Stimulated activated CD8-positive, alpha-beta memory T cell treated with anti-CD3 and anti-CD28 coated beads, Interleukin-12 subunit alpha, Interleukin-12 subunit beta, amount 100 ng/mL, for 1 hour (primary cell): ENCODE measurements around the gene MEIS2.

ENCODE experiments used
- DNase-seq: peaks from one replicate; pipeline ENCODE4 v3.0.0-alpha.2; 2020; ENCODE audit warnings: low read depth

The MEIS2 gene

DNA sequence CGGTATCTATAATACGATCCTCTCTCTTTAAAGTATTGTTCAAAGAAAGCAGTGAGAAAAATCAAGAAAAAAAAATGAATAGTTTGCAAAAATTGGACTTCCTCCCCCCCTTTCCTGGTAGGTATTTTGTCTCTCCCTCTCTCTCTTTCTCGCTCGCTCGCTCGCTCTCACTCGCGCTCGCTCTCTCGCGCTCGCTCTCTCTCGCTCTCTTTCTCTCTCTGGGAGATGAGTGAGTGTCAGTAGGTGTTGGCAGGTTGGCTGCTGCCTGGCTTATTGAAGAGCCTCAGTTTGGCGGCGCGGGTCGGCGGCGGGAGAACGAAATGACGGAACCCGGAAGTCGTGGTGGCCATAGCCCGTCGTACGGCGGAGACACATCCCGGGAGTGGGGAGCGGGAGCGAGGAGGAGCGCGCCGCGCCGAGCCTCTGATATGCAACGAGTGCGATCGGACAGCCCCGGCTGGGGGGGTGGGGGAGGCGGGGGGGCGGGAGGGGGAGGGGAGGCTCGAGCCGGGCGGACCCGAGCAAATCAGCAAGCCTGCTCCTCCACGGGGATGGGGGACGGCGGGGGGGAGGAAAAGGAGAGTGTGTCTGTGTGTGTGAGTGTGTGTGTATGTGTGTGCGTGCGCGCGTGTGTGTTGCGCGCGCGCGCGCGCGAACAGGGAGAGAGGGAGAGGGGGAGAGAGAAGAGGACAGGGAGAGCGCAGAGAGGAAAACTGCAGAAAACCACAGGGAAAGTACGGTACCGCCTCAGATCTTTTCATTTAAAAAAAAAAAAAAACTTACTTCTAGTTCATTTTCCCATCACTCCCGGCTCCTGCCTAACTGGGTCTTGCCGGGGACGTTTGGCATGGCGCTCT is at the start of gene MEIS2:
MEIS2 (minus strand) TSS at position 441 of the 857 bp plus-strand sequence. CDS start 1,083 bp downstream, outside the sequence.
- DNase-seq, result no peak

DNA sequence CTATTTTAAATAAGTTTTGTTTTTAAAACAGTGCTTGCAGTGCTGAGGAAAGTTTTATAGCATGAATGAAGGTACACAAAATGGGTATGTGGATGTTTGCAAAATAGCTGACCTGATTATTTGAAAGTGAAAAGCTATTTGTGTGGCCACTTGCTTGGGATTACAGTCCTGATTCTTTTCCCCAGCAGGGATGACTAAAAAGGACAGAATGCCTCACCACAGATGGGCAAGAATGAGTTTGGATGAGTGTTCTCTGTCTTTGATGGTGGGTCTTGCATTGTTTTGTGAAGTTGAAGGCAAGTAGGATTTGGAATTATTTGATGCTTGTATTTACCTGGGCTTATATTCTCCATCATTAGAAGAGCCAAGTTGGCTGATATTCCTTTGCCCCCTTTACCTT is 48.8 kb upstream of the MEIS2 start:
- no peak for DNase-seq

DNA sequence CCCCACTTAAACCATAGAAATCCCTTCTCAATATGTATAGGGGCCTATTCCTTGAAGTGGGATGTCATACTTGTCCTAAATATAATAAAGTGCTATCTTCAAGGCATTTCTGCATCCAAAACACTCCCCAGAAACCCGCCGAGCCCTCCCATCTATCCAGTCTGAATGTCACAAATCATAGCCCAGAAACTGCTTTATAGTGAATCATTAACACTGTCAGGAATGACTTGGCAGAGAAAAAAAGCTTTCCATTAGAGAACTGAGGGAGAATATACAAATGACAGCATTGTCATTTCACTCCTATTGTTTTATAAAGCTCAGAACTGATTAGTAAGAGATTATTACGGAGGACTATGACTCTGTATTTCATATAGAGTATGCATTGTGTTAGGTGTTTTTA is 48.4 kb upstream of the MEIS2 start:
- DNase-seq, result no peak

DNA sequence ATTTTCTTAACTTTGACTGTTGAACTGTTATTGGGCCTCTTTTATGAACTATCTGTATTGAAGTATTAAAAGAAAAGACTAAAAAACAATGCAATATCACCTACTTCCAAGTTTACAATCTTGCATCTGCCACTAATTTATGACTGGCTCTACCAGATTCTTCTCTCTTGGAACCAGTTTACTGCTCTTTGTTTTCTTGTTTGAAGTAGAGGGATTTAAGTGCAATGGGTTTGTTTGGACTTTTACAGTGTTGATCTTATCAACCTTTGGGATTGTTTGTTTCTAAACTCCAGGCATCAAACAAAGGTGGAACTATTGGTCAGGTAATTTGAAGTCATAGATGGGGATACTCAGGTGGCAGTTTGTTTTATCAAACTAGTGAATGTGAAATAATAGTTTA is 43.0 kb upstream of the MEIS2 start:
- no peak for DNase-seq

DNA sequence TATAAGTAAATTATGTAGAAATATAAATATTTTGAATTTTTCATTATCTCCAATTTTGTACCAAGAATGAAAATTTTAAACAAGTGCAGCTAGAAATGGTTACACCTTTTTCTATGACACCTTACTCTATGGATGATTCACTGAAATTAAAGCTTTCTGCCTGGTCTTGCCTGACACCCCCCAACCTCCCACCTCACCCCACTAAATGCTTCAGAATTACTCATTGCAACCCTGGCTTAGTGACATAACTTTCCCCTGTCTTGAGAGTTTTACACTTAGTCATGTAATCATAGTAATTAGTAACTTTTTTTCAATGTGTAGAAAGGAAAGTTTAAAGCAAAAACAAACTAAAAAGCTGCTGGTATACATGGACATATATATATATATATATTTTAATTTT is 42.0 kb upstream of the MEIS2 start:
- no peak for DNase-seq

DNA sequence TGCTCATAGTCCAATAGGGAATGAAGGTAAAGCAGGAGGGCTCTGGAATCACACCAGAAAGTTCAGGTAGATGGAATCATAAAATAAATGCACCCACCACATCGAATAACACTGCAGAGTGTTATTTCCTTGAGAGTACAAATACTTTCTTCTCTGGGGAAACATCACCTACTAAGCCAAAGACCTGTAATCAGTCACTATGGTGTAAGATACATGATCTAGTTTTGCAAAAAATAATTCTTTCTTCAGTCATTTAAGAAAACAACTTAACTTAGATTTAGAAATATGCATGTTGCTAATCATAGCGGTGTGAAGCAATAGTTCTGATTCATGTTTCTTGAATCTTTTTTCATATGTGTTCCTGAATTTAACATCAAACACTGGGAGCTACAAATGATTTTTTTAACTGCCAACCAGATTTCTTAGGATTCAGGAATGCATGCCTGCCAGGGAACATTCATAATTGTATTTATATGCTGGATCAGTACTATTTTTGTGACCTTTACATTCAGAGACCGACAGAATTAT is 40.2 kb upstream of the MEIS2 start:
- DNase-seq, result no peak

DNA sequence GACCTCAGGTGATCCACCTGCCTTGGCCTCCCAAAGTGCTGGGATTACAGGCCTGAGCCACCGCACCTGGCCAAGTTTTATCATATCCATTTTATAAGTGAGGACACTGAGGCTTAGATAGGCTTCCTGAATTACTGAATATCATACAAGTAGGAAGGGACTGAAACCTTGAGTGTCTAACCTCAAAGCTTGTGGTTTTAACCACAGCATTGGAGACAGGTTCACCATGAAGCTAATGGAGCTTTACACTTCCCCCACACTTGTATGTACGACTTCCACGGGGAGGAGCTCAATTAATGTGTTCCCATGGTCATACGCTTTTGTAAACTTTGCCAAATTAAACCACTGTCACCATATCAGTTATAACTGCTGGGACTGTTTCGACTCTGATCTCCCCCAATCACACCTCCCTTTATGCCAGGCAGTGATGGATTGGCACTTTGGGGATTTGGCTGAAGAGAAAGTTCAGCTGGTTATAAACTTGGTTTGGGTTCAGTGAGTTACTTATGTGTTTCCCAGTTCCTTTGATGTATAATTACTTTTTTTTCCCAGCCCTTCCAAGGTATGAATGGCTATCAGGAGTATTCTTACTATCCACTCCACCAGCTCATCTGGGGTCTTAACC is 38.4 kb upstream of the MEIS2 start:
- no peak for DNase-seq

DNA sequence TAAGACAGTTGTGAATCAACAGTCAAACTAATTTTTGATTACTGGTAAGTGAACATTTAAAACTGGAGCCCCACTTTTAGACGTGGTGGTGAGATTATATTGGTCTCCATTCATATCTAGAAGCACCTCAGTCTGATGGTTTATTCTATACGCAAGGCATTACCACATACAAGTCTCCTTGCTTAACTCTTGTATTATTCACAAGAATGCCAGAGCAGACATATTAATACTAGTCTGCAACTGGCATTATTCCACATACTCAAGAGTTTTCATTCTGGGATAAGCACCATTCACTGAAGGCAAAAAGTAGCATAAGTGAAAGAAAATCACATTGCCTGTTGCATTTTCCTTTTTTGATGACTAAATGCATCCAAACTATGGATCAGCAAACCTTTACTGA is 36.9 kb upstream of the MEIS2 start:
- DNase-seq, result no peak

DNA sequence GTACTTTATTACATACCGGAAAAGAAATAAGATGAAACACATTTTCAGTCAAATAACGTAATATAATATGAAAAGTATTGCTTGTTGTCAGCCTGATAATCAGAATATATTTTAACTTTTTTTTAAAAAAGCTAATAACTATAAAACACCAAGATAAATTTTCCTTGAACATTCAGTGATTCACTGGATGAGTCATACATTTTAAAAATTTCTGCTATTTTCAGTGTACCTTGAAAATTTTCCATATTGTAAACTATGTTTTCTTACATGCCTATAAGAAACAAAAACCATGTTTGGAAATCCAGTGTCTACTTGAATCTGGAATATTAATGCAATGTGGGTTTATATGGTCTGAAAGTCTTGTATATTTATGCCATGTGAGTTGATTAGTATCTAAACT is 36.3 kb upstream of the MEIS2 start:
- no peak for DNase-seq

DNA sequence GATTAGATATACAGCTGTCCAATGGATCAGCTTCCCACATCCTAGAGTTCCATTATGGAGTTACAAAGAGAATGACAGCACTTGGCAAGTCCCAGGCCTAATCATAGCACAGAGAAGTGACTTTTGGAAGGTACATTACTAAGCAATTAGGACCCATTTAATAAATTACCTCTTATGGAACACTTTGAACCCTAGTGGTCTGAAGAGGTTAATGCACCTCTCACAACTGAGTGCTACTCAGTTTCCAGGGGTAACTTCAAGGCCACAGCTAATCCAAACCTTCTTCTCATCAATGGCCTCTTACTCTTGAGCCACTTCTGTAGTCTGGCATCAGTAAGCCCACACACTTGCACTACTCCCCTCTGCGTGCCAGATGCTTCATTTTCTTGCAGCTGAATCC is 34.9 kb upstream of the MEIS2 start:
- no peak for DNase-seq

DNA sequence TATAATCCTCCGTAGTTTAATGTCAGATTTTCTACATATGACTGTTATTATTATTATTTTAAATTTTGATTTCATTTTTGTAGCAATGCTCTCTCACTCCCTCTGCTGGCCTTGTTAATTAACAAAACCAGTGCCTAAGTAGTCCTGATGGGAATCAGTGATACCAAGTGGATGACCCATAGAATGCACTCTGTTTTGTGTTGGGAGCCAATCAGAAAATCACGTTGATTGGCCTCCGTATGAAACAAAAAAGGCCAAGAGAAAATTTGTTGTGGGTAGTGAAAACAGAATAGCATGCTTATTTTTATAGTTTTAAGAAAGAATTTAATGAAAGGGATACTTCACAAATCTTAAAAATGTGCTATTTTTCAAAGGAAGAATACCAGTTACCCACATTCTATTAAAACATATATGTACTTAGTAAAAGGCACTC is 34.4 kb upstream of the MEIS2 start:
- no peak for DNase-seq

DNA sequence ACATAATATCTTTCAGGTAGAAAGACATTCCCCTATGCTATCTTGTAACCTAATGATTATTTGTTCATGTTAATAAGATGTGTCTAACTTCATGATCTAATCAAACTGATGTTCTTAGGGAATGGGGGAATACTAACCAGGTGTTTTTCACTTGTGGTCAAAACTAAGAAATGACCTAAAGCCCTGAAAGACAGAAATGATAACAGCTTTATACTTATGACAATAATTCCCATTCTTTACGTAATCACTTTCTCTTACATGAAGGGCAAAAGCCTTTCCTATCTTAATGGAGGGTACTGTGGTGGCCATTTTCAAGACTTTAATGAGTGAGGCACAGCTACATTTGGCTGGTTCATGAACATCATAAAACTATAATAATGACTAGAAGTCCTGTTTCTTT is 33.9 kb upstream of the MEIS2 start:
- DNase-seq, result no peak

DNA sequence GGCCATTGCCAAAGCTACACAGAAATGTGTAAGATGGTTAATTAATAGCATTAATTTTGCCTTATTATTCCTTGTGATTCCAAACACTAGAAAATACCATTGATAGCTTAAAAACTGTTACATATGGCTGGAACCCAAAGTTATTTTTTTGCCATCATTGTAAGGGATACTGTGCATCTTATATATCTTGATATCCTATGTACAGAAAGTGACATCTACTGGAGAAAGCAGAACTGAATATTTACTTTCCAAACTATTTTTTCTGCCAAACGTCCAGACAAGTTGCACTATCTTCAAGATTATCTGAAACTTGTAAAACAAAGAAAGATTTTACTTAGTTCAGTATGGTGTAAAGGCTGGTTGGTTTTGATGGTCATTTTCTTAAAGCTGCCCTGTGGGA is 33.3 kb upstream of the MEIS2 start:
- DNase-seq, result no peak

DNA sequence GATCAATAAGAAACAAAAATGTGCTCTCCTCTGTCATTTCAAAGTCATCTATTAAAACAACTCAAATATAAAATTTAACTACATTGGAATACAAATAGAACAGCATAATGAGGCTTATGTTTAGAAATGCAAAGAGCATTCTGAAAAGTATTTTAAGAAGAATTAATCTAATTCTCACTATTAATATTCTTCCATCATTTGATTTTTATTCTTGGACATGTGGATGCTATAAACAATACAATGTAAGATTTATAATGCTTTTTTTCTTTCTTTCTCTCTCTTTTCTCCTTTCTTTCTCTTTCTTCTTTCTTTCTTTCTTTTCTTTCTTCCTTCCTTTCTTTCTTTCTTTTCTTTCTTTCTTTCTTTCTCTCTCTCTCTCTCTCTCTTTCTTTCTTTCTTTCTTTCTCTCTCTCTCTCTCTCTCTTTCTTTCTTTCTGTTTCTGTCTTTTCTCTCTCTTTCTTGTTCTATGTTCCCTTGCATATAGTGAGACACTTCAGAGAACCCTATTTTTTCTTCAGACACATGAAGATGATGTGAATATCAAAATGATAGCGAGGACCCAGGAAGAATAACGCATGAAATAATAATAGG is 32.6 kb upstream of the MEIS2 start:
- no peak for DNase-seq

DNA sequence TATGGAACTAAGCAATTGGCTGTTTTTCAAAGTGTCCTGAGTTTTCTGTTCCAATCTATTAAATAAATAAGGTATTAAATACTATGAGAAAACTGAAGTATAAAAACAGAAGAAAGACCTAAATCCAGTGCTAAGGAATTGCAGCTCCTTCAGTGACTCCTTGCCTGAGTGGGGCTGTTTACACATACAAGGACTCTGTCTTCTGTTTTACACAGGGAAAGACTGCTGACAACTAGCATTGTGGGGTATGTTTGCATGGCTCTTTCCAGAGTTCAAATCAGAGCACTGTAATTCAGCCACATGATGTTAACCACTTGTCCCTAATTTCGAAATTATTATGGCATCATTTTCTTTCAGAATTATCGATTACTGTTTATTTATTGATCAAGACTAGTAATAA is 31.3 kb upstream of the MEIS2 start:
- DNase-seq, result no peak

DNA sequence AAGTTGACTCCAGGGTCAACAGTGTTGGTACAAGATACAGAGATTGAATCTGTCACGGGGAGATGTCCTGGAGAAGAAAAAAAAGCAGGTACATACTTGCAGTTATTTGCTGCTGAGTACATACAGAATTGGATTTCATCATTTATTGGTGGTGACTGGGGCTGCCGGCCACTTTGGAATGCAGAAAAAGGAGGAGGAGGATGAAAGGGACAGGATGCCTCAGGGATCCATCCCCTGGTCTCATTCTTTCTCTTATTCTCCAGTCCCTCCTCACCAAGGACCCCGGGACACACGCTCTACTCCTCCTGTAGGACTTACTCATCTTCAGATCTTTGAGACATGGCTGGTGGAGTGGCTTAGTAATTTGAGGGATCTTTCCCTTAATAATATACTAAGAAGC is 30.0 kb upstream of the MEIS2 start:
- no peak for DNase-seq

DNA sequence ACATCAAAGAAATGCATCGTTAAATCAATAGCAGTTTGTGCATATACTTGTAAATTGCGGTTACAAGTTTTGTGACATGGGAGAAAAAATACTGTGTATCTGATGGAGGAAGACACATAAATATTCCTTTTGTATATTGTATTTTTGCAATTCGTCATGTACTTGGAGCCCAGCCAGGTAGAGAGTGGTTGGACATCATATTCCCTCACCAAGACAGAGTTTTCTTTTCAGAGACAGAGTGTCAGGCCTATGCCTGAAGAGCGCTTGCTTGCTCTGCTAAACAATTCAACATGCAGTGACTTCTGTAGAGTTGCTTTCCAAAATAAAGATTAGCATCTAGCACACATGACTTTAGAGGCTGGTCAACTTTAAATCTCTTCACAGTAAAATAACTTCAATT is 24.8 kb upstream of the MEIS2 start:
- DNase-seq, result no peak

DNA sequence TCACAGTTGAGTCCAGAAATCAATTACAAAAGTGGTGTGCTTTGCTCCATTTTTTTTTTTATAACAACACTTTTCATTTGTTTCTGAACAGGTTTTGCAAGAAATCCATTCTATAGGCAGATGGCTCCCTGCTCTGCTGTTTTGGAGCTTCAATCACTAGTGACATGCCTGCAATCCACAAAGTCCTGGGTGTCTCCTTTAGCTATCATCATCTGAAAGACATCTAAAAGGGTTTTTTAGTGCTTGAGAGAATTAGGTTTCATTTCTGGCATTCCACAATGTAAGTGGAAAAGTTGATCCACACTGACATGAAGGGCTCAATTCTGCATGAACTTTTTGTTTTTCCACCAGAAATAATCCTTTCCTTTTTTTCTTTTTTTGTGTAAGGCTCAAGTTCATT is 24.0 kb upstream of the MEIS2 start:
- DNase-seq, result no peak

DNA sequence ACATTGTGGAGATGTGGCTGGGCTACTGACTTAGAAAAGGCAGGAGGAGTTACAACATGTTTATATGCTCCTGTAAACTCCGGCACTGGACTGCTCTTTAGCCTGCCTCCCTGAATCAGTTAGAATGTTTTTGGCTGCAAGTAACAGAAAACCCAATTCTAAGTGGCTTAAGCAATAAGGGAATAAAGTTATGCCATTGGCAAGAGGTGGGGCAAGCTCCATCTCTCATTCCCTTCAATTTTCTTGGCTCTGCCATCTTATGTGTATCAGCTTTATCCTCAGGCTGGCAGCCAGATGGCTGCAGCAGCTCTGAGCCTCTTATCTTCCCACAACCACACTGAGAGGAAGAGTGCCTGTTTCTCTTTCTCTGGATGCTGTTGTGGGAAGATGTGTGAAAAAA is 22.4 kb upstream of the MEIS2 start:
- no peak for DNase-seq

DNA sequence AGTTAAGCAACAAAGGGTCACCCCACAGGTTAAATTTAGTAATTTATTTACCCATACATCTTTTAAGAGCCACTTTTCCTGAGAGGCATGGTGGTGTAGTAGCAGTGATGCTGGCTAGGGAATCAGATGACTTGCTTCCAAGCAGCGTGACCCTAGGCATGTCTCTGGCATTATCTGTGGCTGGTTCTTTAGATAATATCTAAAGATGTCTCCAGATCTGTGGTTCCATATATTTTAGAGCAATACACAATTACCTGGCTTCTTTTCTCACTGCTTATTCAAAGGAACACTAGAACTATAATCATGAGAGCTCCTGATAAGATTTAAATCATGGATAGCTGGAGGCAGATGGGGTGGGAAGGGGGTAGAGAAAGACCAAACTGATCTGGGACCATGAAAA is 21.1 kb upstream of the MEIS2 start:
- no peak for DNase-seq

DNA sequence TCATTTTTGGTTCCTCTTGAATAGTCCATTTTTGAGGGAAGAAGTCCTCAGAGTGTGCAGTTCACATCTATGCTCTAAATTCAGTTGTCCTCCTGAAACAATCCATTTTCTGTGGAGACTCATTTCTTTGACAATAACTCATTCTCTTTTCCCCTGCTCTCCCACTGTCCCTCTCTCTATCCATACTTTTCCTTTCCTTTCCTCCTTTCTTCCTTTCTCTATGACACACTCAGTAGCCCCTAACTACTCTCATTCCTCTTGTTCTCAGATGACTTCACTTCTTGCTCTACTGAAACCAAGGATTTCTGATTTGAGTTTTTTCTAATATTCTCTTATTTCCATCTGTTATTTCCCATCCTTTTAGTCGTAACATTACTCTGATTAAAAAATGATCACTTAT is 16.7 kb upstream of the MEIS2 start:
- DNase-seq, result no peak

DNA sequence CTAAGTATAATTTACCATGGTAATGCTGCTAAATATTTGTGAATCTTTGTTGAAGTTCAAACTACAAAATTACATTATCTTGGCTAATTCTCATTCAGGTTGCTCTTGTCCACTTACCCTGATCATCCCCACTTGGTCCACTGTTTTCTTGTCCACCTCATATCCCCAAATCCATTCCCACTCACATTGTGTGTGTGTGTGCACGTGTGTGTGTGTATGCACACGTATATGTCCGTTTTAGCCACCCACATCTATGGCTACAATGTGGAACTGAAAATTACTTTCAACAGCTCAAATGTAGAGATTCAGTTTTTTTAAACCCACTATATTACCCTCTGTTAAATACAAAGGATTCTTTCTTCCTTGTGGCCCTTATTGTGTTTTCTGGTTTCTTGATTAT is 15.2 kb upstream of the MEIS2 start:
- no peak for DNase-seq

DNA sequence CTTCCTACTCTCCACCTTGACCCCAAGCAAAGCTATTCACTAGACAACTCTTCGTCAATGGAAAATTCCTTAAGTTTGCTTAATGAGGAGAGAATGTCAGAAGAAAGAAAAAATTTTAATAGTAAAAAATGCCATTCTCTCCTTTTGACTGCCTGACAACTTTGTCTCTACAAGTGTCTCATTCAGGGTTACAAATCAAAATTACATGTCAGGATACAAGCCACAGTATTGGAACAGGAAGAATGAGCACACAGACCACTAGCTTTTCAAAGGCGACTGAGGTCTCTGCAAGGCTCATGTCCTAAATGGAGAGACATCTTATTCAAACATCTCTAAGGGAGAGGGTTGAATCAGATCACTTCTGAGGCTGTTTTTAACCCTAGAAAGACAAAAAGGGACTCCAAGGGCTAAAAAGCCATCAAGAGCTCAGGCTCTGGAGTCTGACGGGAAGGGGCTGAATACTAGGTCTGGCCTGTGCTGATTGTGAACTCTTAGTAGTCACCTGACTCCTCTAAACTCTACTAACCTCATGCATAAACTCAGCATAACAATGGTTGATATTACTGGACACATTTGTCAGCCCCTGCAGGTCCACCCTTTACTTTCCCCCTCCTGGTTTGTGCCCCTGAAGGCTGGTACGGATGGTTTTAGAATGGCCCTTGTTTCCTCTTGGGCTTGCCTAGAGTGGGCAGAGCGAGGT is 12.8 kb upstream of the MEIS2 start:
- DNase-seq, result no peak
